DMS53 treated with DMSO at 0.1 percent for 48 hours (cell line): ENCODE data around the gene TESK2.
"Not testable (repeated sequence)": the region's sequence is repeated elsewhere in the genome, so short reads cannot be mapped to it uniquely, and the experiment has no call there.

ENCODE experiments used
- DNase-seq: peaks from one replicate; lab custom pipeline; 2025; ENCODE audit not compliant: unreplicated experiment; lab: John Stamatoyannopoulos, UW

Gene TESK2

GRCh38 chr1:45510036-45510971 lies 19.3 kb upstream of the TESK2 start:
- no peak for DNase-seq

GRCh38 chr1:45508295-45509151 lies 17.6 kb upstream of the TESK2 start:
- DNase-seq, result no peak

GRCh38 chr1:45507893-45508292 lies 16.9 kb upstream of the TESK2 start:
- DNase-seq, result no peak

- no peak for DNase-seq
These were observed 16.2 kb upstream of the TESK2 start for GRCh38 chr1:45507195-45507594.

GRCh38 chr1:45503462-45504360 lies 12.7 kb upstream of the TESK2 start:
- DNase-seq, result no peak

- DNase-seq, result no peak
These were observed 10.5 kb upstream of the TESK2 start for GRCh38 chr1:45501505-45501859.

- no peak for DNase-seq
These were observed 8.4 kb upstream of the TESK2 start for GRCh38 chr1:45499415-45499769.

- DNase-seq, result no peak
These were observed 7.3 kb upstream of the TESK2 start for GRCh38 chr1:45498279-45498678.

- peak; percentile 64 for DNase-seq
These were observed 2.2 kb upstream of the TESK2 start for GRCh38 chr1:45493116-45493697.

- no peak for DNase-seq
These were observed 1.7 kb upstream of the TESK2 start for GRCh38 chr1:45492691-45493090.

GRCh38 chr1:45491487-45492260 lies 711 bp upstream of the TESK2 start:
- DNase-seq, result no peak

GRCh38 chr1:45490121-45490625 lies 790 bp downstream of the TESK2 start:
- DNase-seq, result no peak

- DNase-seq, result not testable (repeated sequence)
These were observed 1.6 kb downstream of the TESK2 start for GRCh38 chr1:45489379-45489778.

GRCh38 chr1:45488666-45489377 lies 2.1 kb downstream of the TESK2 start:
- DNase-seq, result no peak

- DNase-seq, result no peak
These were observed 5.0 kb downstream of the TESK2 start for GRCh38 chr1:45485949-45486348.

GRCh38 chr1:45479039-45479748 lies 11.8 kb downstream of the TESK2 start:
- DNase-seq, result no peak

GRCh38 chr1:45478121-45478814 lies 12.7 kb downstream of the TESK2 start:
- DNase-seq, result no peak

GRCh38 chr1:45477646-45478045 lies 13.3 kb downstream of the TESK2 start:
- DNase-seq, result no peak
